GM12873 (cell line): ENCODE results near the gene IFI27.

Source experiments
- CTCF ChIP-seq: IDR thresholded peaks from 2 replicates; pipeline ENCODE4 v1.5.1; 2012; ENCODE audit warnings: low read depth, mild to moderate bottlenecking, moderate library complexity, low read length, control low read depth; ENCODE audit not compliant: insufficient read depth; ENCODE audit errors: missing control alignments

Gene IFI27

DNA sequence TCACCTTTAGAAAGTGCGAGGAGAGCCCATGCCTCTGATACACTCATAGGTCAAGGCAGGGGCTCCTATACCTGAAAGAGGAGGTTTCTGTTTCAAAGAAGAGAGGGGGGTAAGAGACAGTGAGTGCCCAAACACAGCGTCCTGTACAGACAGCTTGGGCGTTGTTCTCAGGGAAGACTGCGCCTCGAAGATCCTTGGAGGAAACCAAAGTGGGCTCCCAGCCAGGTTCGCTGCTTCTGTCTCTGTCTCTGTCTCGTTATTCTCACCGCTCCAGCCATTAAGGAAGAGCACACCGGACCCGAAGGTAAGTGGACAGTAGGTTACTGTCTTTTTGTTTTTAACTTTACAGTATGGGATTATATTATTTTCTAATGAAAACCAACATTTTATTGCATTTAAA lies 5.8 kb upstream of the IFI27 start:
- TF ChIP-seq CTCF = no peak

- TF ChIP-seq CTCF = no peak
These were observed 653 bp upstream of the IFI27 start for GRCh38 chr14:94109915-94110250.

DNA sequence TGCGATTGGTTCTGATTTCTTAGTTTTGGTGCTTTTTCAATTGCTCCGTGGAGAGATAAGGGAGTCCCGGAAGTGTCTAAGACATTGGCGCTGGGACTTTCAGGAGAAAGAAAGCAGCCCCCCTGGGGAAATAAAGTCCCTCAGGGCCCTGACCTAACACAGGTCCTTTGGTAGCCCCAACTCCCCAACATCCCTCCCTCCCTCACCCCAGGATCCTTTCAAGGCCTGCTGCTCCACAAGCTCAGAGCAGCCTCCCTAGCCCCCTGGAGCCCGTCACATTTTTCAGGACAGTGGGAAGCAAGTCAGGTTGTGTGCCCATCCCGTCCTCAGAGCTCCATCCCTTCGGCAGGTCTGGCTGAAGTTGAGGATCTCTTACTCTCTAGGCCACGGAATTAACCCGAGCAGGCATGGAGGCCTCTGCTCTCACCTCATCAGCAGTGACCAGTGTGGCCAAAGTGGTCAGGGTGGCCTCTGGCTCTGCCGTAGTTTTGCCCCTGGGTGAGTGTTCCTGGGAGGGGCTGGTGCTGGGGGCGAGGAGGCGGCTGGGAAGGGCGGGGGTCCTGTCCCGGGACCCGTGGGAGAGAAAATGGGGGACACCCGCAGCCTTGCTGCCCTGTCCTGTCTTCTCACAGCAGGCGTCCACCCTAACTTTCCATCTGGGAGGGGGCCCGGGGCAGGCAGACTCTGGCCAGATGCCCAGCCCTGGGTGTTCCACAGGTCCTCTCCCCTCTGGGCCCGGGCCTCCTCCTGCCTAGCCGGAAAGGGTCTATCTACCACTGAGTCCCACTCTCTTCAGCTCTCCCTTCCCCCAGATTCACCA lies 950 bp downstream of the IFI27 start:
- no peak for TF ChIP-seq CTCF

DNA sequence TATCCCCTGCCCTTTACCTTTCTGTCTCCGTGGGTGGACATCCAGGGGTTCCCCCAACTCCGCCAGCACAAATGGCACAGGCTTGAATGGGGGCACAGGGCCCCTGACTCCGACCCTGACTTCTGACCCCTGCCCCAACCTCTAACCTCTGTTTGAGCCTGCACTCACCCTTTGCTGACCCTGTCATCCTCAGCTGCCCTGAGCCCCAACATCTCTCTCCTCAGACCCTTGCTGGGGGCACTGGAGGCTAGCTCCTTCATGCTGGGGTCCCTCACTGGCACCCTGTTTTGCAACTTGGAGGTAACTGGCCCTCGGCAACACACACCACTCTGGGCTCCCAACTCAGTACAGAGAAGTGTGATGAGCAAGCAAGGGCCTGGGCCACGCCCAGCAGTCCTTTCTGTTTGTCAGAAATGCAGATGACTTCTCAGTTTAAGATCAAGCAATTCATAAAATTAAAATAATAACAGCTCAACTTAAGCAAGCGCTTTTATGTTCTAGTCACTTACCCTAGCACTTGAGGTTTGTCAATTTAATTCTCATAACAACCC lies 2.1 kb downstream of the IFI27 start:
- TF ChIP-seq CTCF = no peak

DNA sequence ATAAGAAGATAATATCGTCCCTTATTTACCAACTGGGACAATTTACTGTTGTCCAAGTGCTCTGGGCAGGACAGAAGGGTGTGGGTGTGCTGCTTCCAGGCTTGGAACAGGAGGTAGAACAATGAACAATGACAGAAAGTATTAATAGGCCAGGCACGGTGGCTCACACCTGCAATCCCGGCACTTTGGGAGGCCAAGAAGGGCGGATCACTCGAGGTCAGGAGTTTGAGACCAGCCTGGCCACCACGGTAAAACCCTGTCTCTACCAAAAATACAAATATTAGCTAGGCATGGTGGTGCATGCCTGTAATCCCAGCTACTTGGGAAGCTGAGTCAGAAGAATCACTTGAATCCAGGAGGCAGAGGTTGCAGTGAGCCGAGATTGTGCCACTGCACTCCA lies 2.5 kb downstream of the IFI27 start:
- TF ChIP-seq CTCF = no peak

- TF ChIP-seq CTCF = no peak
These were observed 3.0 kb downstream of the IFI27 start for GRCh38 chr14:94113490-94113889.

GRCh38 chr14:94113908-94114588 lies 3.5 kb downstream of the IFI27 start:
- no peak for TF ChIP-seq CTCF
